DOHH2 (cell line): ENCODE measurements around the gene EXOC7.

Source experiments
- H3F3A ChIP-seq: fragments of 200-600 bp; sonication (generic), shearing (Covaris generic); 2 replicates; pipeline ENCODE4 v1.6.0; 2016; ENCODE audit warnings: antibody characterized with exemption, mild to moderate bottlenecking; ENCODE audit not compliant: control insufficient read depth, insufficient read depth
- H3K27ac ChIP-seq: fragments of 200-600 bp; sonication (generic); 2 replicates; pipeline ENCODE4 v1.5.1; 2014; ENCODE audit warnings: low read depth, mild to moderate bottlenecking, low read length, moderate library complexity
- H3K27me3 ChIP-seq: fragments of 200-600 bp; sonication (generic); 2 replicates; pipeline ENCODE4 v1.6.1; 2014; ENCODE audit warnings: mild to moderate bottlenecking, low read length, mixed read lengths; ENCODE audit not compliant: control insufficient read depth
- H3K36me3 ChIP-seq: fragments of 200-600 bp; sonication (generic); 2 replicates; pipeline ENCODE4 v1.6.1; 2014; ENCODE audit warnings: mild to moderate bottlenecking, low read length, moderate library complexity, mixed read lengths; ENCODE audit not compliant: control insufficient read depth
- H3K4me1 ChIP-seq: fragments of 200-600 bp; sonication (generic); 2 replicates; pipeline ENCODE4 v1.6.1; 2014; ENCODE audit warnings: mild to moderate bottlenecking, low read length, mixed read lengths; ENCODE audit not compliant: control insufficient read depth
- H3K4me2 ChIP-seq: fragments of 200-600 bp; sonication (generic); 2 replicates; pipeline ENCODE4 v1.6.0; 2014; ENCODE audit warnings: mild to moderate bottlenecking, low read length, moderate library complexity
- H3K4me3 ChIP-seq: fragments of 200-600 bp; sonication (generic); 2 replicates; pipeline ENCODE4 v1.5.1; 2014; ENCODE audit warnings: mild to moderate bottlenecking, low read length, mixed read lengths
- H3K79me2 ChIP-seq: fragments of 200-600 bp; sonication (generic); 2 replicates; pipeline ENCODE4 v1.6.1; 2014; ENCODE audit warnings: mild to moderate bottlenecking, low read length, mixed read lengths; ENCODE audit not compliant: control insufficient read depth
- H3K9me2 ChIP-seq: fragments of 200-600 bp; sonication (generic); replicated peaks from 2 replicates; pipeline ENCODE4 v1.6.1; 2014; ENCODE audit warnings: mild to moderate bottlenecking, low read length, mixed read lengths; ENCODE audit not compliant: control insufficient read depth
- H3K9me3 ChIP-seq: fragments of 200-600 bp; sonication (generic); 2 replicates; pipeline ENCODE4 v1.6.1; 2014; ENCODE audit warnings: antibody characterized with exemption, low read length, mixed read lengths; ENCODE audit not compliant: control insufficient read depth, insufficient read depth
- H4K20me1 ChIP-seq: fragments of 200-600 bp; sonication (generic); 2 replicates; pipeline ENCODE4 v1.6.0; 2014; ENCODE audit warnings: low read depth, mild to moderate bottlenecking, antibody characterized with exemption, low read length, moderate library complexity; ENCODE audit not compliant: control insufficient read depth, insufficient read depth
- EZH2phosphoT487 ChIP-seq: fragments of 200-600 bp; sonication (generic); IDR thresholded peaks from 2 replicates; pipeline ENCODE4 v1.6.1; 2017; ENCODE audit warnings: borderline replicate concordance, mild to moderate bottlenecking, antibody characterized with exemption, low read length, moderate library complexity, mixed read lengths
- TF ChIP-seq, protein P1 (sequence below): fragments of 200-600 bp; sonication (generic); IDR thresholded peaks from one replicate; pipeline ENCODE4 v1.5.1; 2014; ENCODE audit warnings: antibody characterized with exemption, mild to moderate bottlenecking, low read depth, low read length; ENCODE audit not compliant: poor library complexity, severe bottlenecking

Gene EXOC7

DNA sequence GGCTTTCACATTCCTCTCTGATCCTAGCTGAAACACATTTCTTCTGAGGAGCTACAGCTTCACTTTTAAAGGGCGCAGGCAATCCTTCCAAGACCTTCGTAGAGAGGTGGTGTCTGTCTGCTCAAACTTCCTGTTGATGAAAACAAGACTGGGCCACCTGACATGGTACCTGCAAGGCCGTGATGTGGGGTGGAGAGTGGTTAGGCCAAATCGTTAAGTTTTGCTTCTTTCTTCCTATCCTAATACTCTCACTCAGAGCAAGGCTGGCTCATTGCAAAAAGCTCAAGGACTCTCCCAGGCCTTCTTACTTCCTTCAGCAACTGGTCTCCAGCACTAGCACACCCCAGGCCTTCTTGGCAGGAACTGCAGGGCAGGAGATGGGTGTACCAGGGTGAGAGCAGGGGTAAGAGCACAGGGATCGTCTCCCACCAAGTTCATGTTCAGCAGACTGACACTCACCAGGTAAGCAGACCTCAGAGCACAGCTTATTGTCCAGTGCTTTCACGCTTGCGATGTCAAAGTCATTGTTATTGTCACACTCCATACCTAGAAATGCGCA is 48.4 kb upstream of the EXOC7 start:
- Histone ChIP-seq H3K27me3 (peaks cover 8% of the 10 kb centered on the region; the same call in 1 of the 2 replicates), H3K27ac (no peak overlapping the region), H4K20me1 (no peaks in the 10 kb centered on the region), H3K4me3 (no peak overlapping the region), H3K9me2 (no peaks in the 10 kb centered on the region), H3F3A (no peaks in the 10 kb centered on the region), H3K36me3 (no peaks in the 10 kb centered on the region), H3K79me2 (no peaks in the 10 kb centered on the region), H3K9me3 (no peaks in the 10 kb centered on the region), H3K4me1 (peaks cover 4% of the 10 kb centered on the region; the same call in 1 of the 2 replicates), H3K4me2 (no peak overlapping the region)
- TF ChIP-seq EZH2phosphoT487, result no peak
- TF ChIP-seq, protein P1, sequence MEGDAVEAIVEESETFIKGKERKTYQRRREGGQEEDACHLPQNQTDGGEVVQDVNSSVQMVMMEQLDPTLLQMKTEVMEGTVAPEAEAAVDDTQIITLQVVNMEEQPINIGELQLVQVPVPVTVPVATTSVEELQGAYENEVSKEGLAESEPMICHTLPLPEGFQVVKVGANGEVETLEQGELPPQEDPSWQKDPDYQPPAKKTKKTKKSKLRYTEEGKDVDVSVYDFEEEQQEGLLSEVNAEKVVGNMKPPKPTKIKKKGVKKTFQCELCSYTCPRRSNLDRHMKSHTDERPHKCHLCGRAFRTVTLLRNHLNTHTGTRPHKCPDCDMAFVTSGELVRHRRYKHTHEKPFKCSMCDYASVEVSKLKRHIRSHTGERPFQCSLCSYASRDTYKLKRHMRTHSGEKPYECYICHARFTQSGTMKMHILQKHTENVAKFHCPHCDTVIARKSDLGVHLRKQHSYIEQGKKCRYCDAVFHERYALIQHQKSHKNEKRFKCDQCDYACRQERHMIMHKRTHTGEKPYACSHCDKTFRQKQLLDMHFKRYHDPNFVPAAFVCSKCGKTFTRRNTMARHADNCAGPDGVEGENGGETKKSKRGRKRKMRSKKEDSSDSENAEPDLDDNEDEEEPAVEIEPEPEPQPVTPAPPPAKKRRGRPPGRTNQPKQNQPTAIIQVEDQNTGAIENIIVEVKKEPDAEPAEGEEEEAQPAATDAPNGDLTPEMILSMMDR, result no peak

DNA sequence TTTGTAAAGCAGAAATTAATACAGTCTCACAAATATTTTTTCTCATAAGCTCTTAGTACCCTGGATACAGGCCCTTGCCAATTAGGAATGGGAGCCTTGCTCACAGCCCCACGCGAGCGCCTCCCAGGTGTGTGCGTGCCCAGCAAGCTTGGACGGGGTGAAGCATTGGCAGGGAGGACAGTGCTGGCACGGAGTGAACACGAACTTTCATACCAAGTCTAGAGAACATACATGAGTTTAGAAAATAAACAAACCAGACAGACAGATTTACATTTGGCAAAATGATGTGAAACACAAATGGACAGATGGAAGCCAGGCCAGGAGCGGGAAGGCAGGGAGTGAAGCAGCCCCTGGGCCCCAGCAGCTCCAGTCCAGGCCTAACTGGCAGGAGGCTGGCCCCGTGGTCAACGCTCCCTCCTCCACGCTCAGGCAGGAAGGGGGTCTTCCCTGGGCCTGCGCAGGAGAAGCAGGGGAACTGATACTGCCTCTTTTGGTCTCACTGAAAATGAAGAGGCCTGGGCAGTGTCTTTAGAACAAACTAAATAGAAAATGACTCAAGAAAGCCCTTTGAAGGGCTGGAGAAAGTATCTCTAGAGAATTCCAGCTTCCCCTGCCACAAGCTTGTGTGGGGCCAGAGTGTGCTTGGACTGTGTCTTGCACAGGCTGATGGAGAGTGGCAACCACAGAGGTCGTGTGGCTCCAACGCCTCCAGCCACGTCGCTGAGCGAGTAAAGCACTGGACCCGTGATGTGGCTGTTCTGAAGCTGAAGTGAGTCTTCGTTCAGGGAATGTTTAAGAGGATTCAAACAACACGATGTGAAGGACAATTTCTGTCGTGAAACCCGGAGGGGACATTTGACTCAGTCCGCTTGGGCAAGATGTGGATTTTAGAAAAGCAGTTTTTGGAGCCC is 47.4 kb upstream of the EXOC7 start:
- H3K4me2 ChIP-seq, result no peak overlapping the region
- no peaks in the 10 kb centered on the region for H3F3A ChIP-seq
- no peaks in the 10 kb centered on the region for H4K20me1 ChIP-seq
- no peak overlapping the region for H3K4me3 ChIP-seq
- TF ChIP-seq EZH2phosphoT487, result no peak
- TF ChIP-seq, protein P1, result no peak
- no peaks in the 10 kb centered on the region for H3K9me2 ChIP-seq
- H3K27ac ChIP-seq, result no peak overlapping the region
- H3K9me3 ChIP-seq, result no peaks in the 10 kb centered on the region
- H3K79me2 ChIP-seq, result no peaks in the 10 kb centered on the region
- peaks cover 13% of the 10 kb centered on the region for H3K4me1 ChIP-seq
- no peaks in the 10 kb centered on the region for H3K36me3 ChIP-seq
- H3K27me3 ChIP-seq, result peaks cover 8% of the 10 kb centered on the region; the same call in 1 of the 2 replicates

DNA sequence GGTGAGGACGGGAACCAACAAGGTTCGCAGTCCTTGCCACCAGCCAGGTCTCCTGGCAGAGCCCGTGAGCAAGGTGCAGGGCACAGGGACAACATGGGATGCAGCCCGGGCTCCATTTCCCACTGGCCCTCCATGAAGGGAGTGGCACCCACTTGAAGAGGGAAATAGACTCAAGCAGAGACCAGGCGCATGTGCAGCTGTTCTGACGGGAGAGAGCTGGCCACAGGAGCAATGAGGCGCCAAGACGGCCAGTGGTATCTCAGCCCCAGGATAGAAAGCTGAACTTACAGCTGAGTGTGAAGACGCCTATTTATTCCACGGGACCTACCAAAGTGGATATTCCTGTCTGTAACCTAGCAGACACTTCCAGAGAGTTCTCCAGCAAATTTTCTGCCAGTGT is 45.6 kb upstream of the EXOC7 start:
- Histone ChIP-seq H3K4me2 (no peak overlapping the region), H3K4me3 (no peak overlapping the region), H3K9me2 (no peaks in the 10 kb centered on the region), H3K36me3 (no peaks in the 10 kb centered on the region), H3F3A (no peaks in the 10 kb centered on the region), H3K79me2 (no peaks in the 10 kb centered on the region), H3K27me3 (no peaks in the 10 kb centered on the region), H3K9me3 (no peaks in the 10 kb centered on the region), H3K27ac (no peak overlapping the region), H3K4me1 (peaks cover 30% of the 10 kb centered on the region), H4K20me1 (no peaks in the 10 kb centered on the region)
- TF ChIP-seq, protein P1, result no peak
- TF ChIP-seq EZH2phosphoT487, result no peak
